HEK293 (cell line): ENCODE data around the gene ARAP1.

Experiments used
- KLF16 ChIP-seq: fragments of 450-650 bp; formaldehyde crosslinking; IDR thresholded peaks from 2 replicates; pipeline ENCODE4 v1.5.1; 2017; ENCODE audit warnings: missing biosample characterization, missing genetic modification characterization
- PRDM1 ChIP-seq: fragments of 450-650 bp; formaldehyde crosslinking; IDR thresholded peaks from 2 replicates; pipeline ENCODE4; 2016; ENCODE audit warnings: missing biosample characterization, missing genetic modification characterization
- RBAK ChIP-seq: fragments of 450-650 bp; formaldehyde crosslinking; IDR thresholded peaks from 2 replicates; pipeline ENCODE4 v1.5.1; 2016; ENCODE audit warnings: missing biosample characterization, missing genetic modification characterization
- REST ChIP-seq: fragments of 450-650 bp; formaldehyde crosslinking; IDR thresholded peaks from 2 replicates; pipeline ENCODE4 v1.5.1; 2016; ENCODE audit warnings: missing biosample characterization, missing genetic modification characterization
- SCRT1 ChIP-seq: fragments of 450-650 bp; formaldehyde crosslinking; IDR thresholded peaks from 2 replicates; pipeline ENCODE4 v1.5.1; 2016; ENCODE audit warnings: missing biosample characterization, missing genetic modification characterization, borderline replicate concordance
- ZBTB7A ChIP-seq: fragments of 450-650 bp; formaldehyde crosslinking; IDR thresholded peaks from 2 replicates; pipeline ENCODE4 v1.5.1; 2016; ENCODE audit warnings: low read depth, missing biosample characterization, missing genetic modification characterization
- ZNF121 ChIP-seq: fragments of 450-650 bp; formaldehyde crosslinking; IDR thresholded peaks from 2 replicates; pipeline ENCODE4 v1.5.1; 2016; ENCODE audit warnings: missing biosample characterization, missing genetic modification characterization
- ZNF132 ChIP-seq: fragments of 450-650 bp; formaldehyde crosslinking; IDR thresholded peaks from 2 replicates; pipeline ENCODE4 v1.5.1; 2017; ENCODE audit warnings: missing biosample characterization, missing genetic modification characterization, borderline replicate concordance
- ZNF169 ChIP-seq: fragments of 450-650 bp; formaldehyde crosslinking; IDR thresholded peaks from 2 replicates; pipeline ENCODE4 v1.5.1; 2016; ENCODE audit warnings: missing biosample characterization, missing genetic modification characterization
- ZNF18 ChIP-seq: fragments of 450-650 bp; formaldehyde crosslinking; IDR thresholded peaks from 2 replicates; pipeline ENCODE4 v1.5.1; 2016; ENCODE audit warnings: missing biosample characterization, missing genetic modification characterization
- ZNF214 ChIP-seq: fragments of 450-650 bp; formaldehyde crosslinking; IDR thresholded peaks from 2 replicates; pipeline ENCODE4 v1.5.1; 2017; ENCODE audit warnings: missing biosample characterization, mild to moderate bottlenecking, missing genetic modification characterization, borderline replicate concordance
- ZNF221 ChIP-seq: fragments of 450-650 bp; formaldehyde crosslinking; IDR thresholded peaks from 2 replicates; pipeline ENCODE4 v1.5.1; 2017; ENCODE audit warnings: missing biosample characterization, missing genetic modification characterization, borderline replicate concordance
- ZNF274 ChIP-seq, 2 experiments: fragments of 200-500 bp in 1 of 2; fragments of 450-650 bp in 1 of 2; sonication (Bioruptor generic) in 1 of 2; formaldehyde crosslinking in 1 of 2; IDR thresholded peaks; 2 replicates each; pipeline versions ENCODE4 v1.5.1 to v1.6.1; 2014 to 2016; ENCODE audit warnings: borderline replicate concordance in 1 of 2, inconsistent platforms in 1 of 2, low read length in 1 of 2, missing biosample characterization in 1 of 2, missing genetic modification characterization in 1 of 2
- ZNF292 ChIP-seq: fragments of 450-650 bp; formaldehyde crosslinking; IDR thresholded peaks from 2 replicates; pipeline ENCODE4 v1.5.1; 2016; ENCODE audit warnings: low read depth, missing biosample characterization, missing genetic modification characterization, borderline replicate concordance
- ZNF350 ChIP-seq: fragments of 450-650 bp; formaldehyde crosslinking; IDR thresholded peaks from 2 replicates; pipeline ENCODE4 v1.5.0; 2017; ENCODE audit warnings: missing biosample characterization, mild to moderate bottlenecking, missing genetic modification characterization
- ZNF398 ChIP-seq: fragments of 450-650 bp; formaldehyde crosslinking; IDR thresholded peaks from 2 replicates; pipeline ENCODE4 v1.5.1; 2017; ENCODE audit warnings: missing biosample characterization, missing genetic modification characterization
- ZNF426 ChIP-seq: fragments of 450-650 bp; formaldehyde crosslinking; IDR thresholded peaks from 2 replicates; pipeline ENCODE4 v1.5.1; 2017; ENCODE audit warnings: missing biosample characterization, missing genetic modification characterization, mild to moderate bottlenecking, inconsistent platforms, moderate library complexity
- ZNF510 ChIP-seq: fragments of 450-650 bp; formaldehyde crosslinking; IDR thresholded peaks from 2 replicates; pipeline ENCODE4 v1.5.1; 2018; ENCODE audit warnings: mild to moderate bottlenecking, missing genetic modification characterization, missing biosample characterization; ENCODE audit not compliant: insufficient replicate concordance
- ZNF529 ChIP-seq: fragments of 450-650 bp; formaldehyde crosslinking; IDR thresholded peaks from 2 replicates; pipeline ENCODE4 v1.5.1; 2017; ENCODE audit warnings: missing genetic modification characterization, missing biosample characterization; ENCODE audit not compliant: insufficient replicate concordance
- ZNF561 ChIP-seq: fragments of 450-650 bp; IDR thresholded peaks from 2 replicates; pipeline ENCODE4 v1.5.1; 2018; ENCODE audit warnings: missing biosample characterization, missing genetic modification characterization, borderline replicate concordance
- ZNF571 ChIP-seq: fragments of 450-650 bp; formaldehyde crosslinking; IDR thresholded peaks from 2 replicates; pipeline ENCODE4 v1.5.0; 2017; ENCODE audit warnings: missing biosample characterization, missing genetic modification characterization
- ZNF610 ChIP-seq: fragments of 450-650 bp; formaldehyde crosslinking; IDR thresholded peaks from 2 replicates; pipeline ENCODE4 v1.5.1; 2016; ENCODE audit warnings: missing biosample characterization, missing genetic modification characterization, borderline replicate concordance
- ZNF623 ChIP-seq: fragments of 450-650 bp; formaldehyde crosslinking; IDR thresholded peaks from 2 replicates; pipeline ENCODE4 v1.5.1; 2016; ENCODE audit warnings: missing biosample characterization, missing genetic modification characterization
- ZNF654 ChIP-seq: fragments of 450-650 bp; formaldehyde crosslinking; IDR thresholded peaks from 2 replicates; pipeline ENCODE4 v1.5.1; 2016; ENCODE audit warnings: low read depth, missing biosample characterization, missing genetic modification characterization
- ZNF670 ChIP-seq: fragments of 450-650 bp; formaldehyde crosslinking; IDR thresholded peaks from 2 replicates; pipeline ENCODE4 v1.5.1; 2016; ENCODE audit warnings: missing biosample characterization, missing genetic modification characterization, low read depth
- ZNF704 ChIP-seq: fragments of 450-650 bp; formaldehyde crosslinking; IDR thresholded peaks from 2 replicates; pipeline ENCODE4 v1.5.1; 2016; ENCODE audit warnings: missing biosample characterization, missing genetic modification characterization
- ZNF776 ChIP-seq: fragments of 450-650 bp; formaldehyde crosslinking; IDR thresholded peaks from 2 replicates; pipeline ENCODE4 v1.5.0; 2017; ENCODE audit warnings: missing biosample characterization, missing genetic modification characterization, borderline replicate concordance
- ZNF777 ChIP-seq: fragments of 450-650 bp; formaldehyde crosslinking; IDR thresholded peaks from 2 replicates; pipeline ENCODE4 v1.5.1; 2017; ENCODE audit warnings: missing biosample characterization, missing genetic modification characterization, borderline replicate concordance
- ZNF791 ChIP-seq: fragments of 450-650 bp; formaldehyde crosslinking; IDR thresholded peaks from 2 replicates; pipeline ENCODE4 v1.5.1; 2016; ENCODE audit warnings: missing biosample characterization, missing genetic modification characterization
- ZNF843 ChIP-seq: fragments of 450-650 bp; formaldehyde crosslinking; IDR thresholded peaks from 2 replicates; pipeline ENCODE4 v1.5.1; 2016; ENCODE audit warnings: missing biosample characterization, missing genetic modification characterization
- ZSCAN4 ChIP-seq: fragments of 450-650 bp; formaldehyde crosslinking; IDR thresholded peaks from 2 replicates; pipeline ENCODE4 v1.5.1; 2017; ENCODE audit warnings: missing biosample characterization, missing genetic modification characterization

The ARAP1 gene

GRCh38 chr11:72722050-72722748 lies 30.0 kb downstream of the ARAP1 start (continued):
- no peak for TF ChIP-seq ZBTB7A (tag by site-specific recombination)
- TF ChIP-seq ZNF777 (tag by site-specific recombination): no peak
- TF ChIP-seq RBAK: no peak
- no peak for TF ChIP-seq ZNF214
- no peak for TF ChIP-seq ZNF610 (tag by site-specific recombination)
- no peak for TF ChIP-seq ZNF654 (tag by site-specific recombination)
- TF ChIP-seq ZNF670 (tag by site-specific recombination): no peak
- no peak for TF ChIP-seq ZNF510 (tag by site-specific recombination)
- TF ChIP-seq ZNF121 (tag by site-specific recombination): no peak
- TF ChIP-seq ZNF571 (tag by site-specific recombination): no peak
- peak; percentile 16; the same call in 1 of the 2 replicates for TF ChIP-seq SCRT1 (tag by site-specific recombination)
- TF ChIP-seq ZSCAN4: peak; percentile 88
- TF ChIP-seq ZNF274 (IDR thresholded peaks at IDR 0.05; ENCODE audit: low read length): no peak
- TF ChIP-seq ZNF274 (tag by site-specific recombination; IDR thresholded peaks at IDR 0.05; ENCODE audit: borderline replicate concordance): no peak
- no peak for TF ChIP-seq ZNF776 (tag by site-specific recombination)
- no peak for TF ChIP-seq ZNF791 (tag by site-specific recombination)
- TF ChIP-seq ZNF398 (tag by site-specific recombination): peak; percentile 76
- TF ChIP-seq ZNF529 (tag by site-specific recombination): no peak
- no peak for TF ChIP-seq ZNF169
- peak; percentile 61 for TF ChIP-seq PRDM1 (tag by site-specific recombination)
- TF ChIP-seq ZNF221: no peak
- no peak for TF ChIP-seq ZNF350 (tag by site-specific recombination)
- TF ChIP-seq KLF16 (tag by site-specific recombination): no peak; the same call in 1 of the 2 replicates
- TF ChIP-seq ZNF843 (tag by site-specific recombination): no peak
- no peak for TF ChIP-seq ZNF623
- no peak for TF ChIP-seq ZNF704 (tag by site-specific recombination)
- peak; percentile 59 for TF ChIP-seq REST (tag by site-specific recombination)
- no peak for TF ChIP-seq ZNF132
- no peak for TF ChIP-seq ZNF292 (tag by site-specific recombination)
- no peak for TF ChIP-seq ZNF561
- no peak for TF ChIP-seq ZNF18 (tag by site-specific recombination)
- TF ChIP-seq ZNF426: no peak
